Vagina (tissue), 2 donors: ENCODE data around the gene LDLRAD4.

Experiments
- POLR2A ChIP-seq, 2 donors: fragments of 450-650 bp; IDR thresholded peaks; one replicate each; pipeline ENCODE4 v1.6.1; 2017; ENCODE audit warnings: antibody characterized with exemption in 2 of 2, mild to moderate bottlenecking in 2 of 2, moderate library complexity in 2 of 2
- POLR2AphosphoS5 ChIP-seq, 2 donors: sonication (generic); formaldehyde crosslinking; IDR thresholded peaks; one replicate each; pipeline ENCODE4 v1.9.0; 2017; ENCODE audit warnings: antibody characterized with exemption in 2 of 2, mild to moderate bottlenecking in 2 of 2, low read depth in 1 of 2; ENCODE audit not compliant: insufficient read depth in 1 of 2
- TF ChIP-seq, protein P1 (sequence below), 3 experiments: fragments of 450-650 bp in 2 of 3; fragments of 200-600 bp in 1 of 3; sonication (generic) in 1 of 3; IDR thresholded peaks; one replicate each; pipeline ENCODE4 v1.5.1; 2017 to 2019; ENCODE audit warnings: antibody characterized with exemption in 3 of 3, mild to moderate bottlenecking in 2 of 3, moderate library complexity in 2 of 3

DNA sequence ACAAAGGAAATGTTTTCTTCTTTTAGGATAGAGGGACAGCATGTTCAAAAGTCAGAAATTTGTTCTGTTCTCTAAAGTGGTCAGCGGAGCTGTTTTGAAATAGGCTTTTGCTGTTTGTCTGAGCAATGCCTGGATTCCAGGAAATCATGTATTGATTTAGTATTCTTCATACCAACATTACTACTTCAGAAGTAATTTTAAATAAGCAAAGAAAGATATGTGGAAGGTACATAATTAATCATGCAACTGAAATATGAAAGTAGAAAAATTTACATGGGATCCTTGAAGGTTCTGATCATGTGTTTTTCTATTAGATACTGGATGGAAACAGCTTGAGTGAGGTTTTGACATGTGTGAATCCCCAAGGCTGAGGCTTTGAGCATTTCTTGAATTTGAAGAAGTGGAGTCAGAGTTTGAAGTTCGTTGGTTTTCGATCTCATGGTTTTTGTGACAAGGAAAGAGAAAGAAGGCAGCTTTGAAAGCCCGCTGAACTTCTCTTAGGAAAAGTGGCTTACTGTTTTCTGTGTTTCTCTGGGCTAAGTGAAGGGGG, 220.0 kb downstream of the LDLRAD4 start:
- no peak for TF ChIP-seq POLR2AphosphoS5 (IDR thresholded peaks at IDR 0.05; ENCODE audit: insufficient read depth in 1 of 2, low read depth in 1 of 2)
- TF ChIP-seq, protein P1, sequence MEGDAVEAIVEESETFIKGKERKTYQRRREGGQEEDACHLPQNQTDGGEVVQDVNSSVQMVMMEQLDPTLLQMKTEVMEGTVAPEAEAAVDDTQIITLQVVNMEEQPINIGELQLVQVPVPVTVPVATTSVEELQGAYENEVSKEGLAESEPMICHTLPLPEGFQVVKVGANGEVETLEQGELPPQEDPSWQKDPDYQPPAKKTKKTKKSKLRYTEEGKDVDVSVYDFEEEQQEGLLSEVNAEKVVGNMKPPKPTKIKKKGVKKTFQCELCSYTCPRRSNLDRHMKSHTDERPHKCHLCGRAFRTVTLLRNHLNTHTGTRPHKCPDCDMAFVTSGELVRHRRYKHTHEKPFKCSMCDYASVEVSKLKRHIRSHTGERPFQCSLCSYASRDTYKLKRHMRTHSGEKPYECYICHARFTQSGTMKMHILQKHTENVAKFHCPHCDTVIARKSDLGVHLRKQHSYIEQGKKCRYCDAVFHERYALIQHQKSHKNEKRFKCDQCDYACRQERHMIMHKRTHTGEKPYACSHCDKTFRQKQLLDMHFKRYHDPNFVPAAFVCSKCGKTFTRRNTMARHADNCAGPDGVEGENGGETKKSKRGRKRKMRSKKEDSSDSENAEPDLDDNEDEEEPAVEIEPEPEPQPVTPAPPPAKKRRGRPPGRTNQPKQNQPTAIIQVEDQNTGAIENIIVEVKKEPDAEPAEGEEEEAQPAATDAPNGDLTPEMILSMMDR (IDR thresholded peaks at IDR 0.05) = no peak
- no peak for TF ChIP-seq POLR2A (IDR thresholded peaks at IDR 0.05)
